ENCODE results near the gene TMEM270.
A peak's percentile ranks its signal among the peaks of the same experiment; 100 is the strongest.
"Not testable (repeated sequence)": the region's sequence is repeated elsewhere in the genome, so short reads cannot be mapped to it uniquely, and the experiment has no call there.

The TMEM270 gene

DNA sequence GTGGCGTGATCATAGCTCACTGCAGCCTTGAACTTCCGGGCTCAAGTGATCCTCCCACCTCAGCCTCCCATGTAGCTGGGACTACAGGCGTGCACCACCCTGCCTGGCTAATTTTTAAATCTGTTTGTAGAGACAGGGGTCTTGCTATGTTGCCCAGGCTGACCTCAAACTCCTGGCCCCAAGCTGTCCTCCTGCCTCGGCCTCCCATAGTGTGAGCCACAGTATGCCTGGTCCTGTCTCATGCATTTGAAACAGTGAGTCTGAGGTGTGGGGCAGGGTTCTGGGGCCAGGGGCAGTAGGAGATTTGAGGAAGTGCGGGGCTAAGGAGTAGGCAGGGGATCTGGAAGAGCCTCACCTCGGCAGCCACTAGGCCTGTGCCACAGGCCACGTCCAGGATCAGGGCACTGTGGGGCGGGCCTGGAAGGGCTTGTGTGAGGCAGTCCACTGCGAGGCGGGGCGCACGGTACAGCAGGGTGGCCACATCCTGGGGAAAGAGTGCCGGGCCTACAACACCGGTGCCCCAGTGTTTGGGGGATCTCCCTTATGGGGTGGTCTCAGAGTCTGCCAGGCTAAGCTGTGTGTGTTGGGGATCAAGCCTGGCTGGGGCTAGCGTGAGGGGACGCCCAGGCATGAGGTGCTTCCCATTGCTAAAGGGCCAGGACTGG, 20.1 kb upstream of the TMEM270 start:
- TF ChIP-seq CTCF (conservative IDR thresholded peaks at IDR 0.05; ENCODE audit: control insufficient read depth, insufficient read depth, low read depth, low read length), result no peak
- DNase-seq (ENCODE audit: low read depth), result no peak
- H3K4me3 ChIP-seq (ENCODE audit: control insufficient read depth, low read depth, low read length), result no peak overlapping the region

GRCh38 chr7:73841689-73842066, 19.3 kb upstream of the TMEM270 start:
- DNase-seq (ENCODE audit: low read depth), result peak; percentile 44
- H3K4me3 ChIP-seq (ENCODE audit: control insufficient read depth, low read depth, low read length), result peak overlapping the region; percentile 70
- TF ChIP-seq CTCF (conservative IDR thresholded peaks at IDR 0.05; ENCODE audit: control insufficient read depth, insufficient read depth, low read depth, low read length), result no peak

- TF ChIP-seq CTCF (conservative IDR thresholded peaks at IDR 0.05; ENCODE audit: control insufficient read depth, insufficient read depth, low read depth, low read length), result no peak
- H3K4me3 ChIP-seq (ENCODE audit: control insufficient read depth, low read depth, low read length), result peak within 1 kb of the TSS; percentile 71
- DNase-seq (ENCODE audit: low read depth), result peak; percentile 91
Observed at GRCh38 chr7:73842067-73842976, 18.6 kb upstream of the TMEM270 start, which contains the start of gene METTL27. TSS of gene METTL27 (minus strand) at chr7:73842516. CDS start at chr7:73842140, 376 bp downstream.

DNA sequence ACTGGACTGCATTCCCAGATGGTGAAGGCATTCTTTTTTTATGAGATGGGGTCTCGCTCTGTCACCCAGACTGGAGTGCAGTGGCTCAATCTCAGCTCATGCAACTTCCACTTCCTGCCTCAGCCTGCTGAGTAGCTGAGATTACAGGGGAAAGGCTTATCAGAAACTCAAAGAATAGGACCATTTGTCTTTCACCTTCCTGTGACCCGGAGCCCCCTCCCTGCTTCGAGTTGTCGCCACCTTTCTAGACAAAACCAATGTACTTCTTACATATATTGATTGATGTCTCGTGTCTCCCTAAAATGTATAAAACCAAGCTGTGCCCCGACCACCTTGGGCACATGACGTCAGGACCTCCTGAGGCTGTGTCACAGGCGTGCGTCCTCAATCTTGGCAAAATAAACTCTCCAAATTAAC, 16.8 kb upstream of the TMEM270 start:
- H3K4me3 ChIP-seq (ENCODE audit: control insufficient read depth, low read depth, low read length), result no peak overlapping the region
- no peak for DNase-seq (ENCODE audit: low read depth)
- no peak for TF ChIP-seq CTCF (conservative IDR thresholded peaks at IDR 0.05; ENCODE audit: control insufficient read depth, insufficient read depth, low read depth, low read length)

DNA sequence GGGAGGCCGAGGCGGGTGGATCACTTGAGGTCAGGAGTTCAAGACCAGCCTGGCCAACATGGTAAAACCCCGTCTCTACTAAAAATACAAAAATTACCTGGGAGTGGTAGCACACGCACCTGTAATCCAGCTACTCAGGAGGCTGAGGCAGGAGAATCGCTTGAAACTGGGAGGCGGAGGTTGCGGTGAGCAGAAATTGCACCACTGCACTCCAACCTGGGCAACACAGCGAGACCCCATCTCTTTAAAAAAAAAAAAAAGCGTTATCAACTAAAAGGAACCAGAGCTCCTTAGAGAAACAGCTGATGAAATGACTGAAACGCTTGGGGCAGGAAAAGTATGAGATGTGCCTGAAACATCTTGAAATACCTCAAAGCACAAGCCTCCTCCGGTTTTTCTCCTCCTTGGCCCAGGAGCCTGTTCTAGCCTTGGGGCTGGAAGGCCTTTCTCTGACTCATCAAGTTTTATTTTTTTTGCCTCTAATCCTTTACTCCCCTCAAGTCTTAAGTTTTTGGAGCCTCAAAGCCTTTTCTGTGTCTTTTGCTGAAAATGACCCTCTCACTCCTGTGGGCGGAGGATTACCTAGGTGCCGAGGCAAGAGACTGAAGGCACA, 16.0 kb upstream of the TMEM270 start:
- DNase-seq (ENCODE audit: low read depth), result peak; percentile 73
- TF ChIP-seq CTCF (conservative IDR thresholded peaks at IDR 0.05; ENCODE audit: control insufficient read depth, insufficient read depth, low read depth, low read length), result no peak
- no peak overlapping the region for H3K4me3 ChIP-seq (ENCODE audit: control insufficient read depth, low read depth, low read length)

DNA sequence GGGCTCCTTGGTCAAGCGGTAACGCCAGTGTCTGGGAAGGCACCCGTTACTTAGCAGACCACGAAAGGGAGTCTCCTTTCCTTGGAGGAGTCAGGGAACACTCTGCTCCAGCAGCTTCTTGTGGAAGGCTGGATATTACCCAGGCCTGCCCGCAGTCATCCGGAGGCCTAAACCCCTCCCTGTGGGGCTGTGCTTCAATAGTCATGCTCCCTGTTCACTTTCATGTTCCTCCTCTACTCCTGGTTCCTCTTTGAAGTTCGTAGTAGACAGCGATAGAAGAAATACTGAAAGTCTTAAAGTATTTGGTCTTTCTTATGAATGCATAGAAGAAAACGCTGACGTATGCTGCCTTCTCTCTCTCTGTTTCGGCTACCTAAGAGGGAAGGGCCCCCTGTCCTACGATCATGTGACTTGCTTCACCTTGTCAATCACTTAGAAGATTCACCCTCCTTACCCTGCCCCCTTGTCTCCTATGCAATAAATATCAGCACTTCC, 15.2 kb upstream of the TMEM270 start:
- H3K4me3 ChIP-seq (ENCODE audit: control insufficient read depth, low read depth, low read length), result not testable (repeated sequence)
- peak; percentile 61 for DNase-seq (ENCODE audit: low read depth)
